DND-41 (cell line): ENCODE data around the gene RGS3.

Experiments used
- CTCF ChIP-seq: IDR thresholded peaks from 2 replicates; pipeline ENCODE4 v1.5.1; 2012; ENCODE audit warnings: borderline replicate concordance, low read length, moderate library complexity, mild to moderate bottlenecking; ENCODE audit not compliant: poor library complexity, severe bottlenecking; ENCODE audit errors: extremely low read depth
- EZH2 ChIP-seq: IDR thresholded peaks from 3 replicates; pipeline ENCODE4 v1.6.1; 2012; ENCODE audit warnings: borderline replicate concordance, low read depth, mild to moderate bottlenecking, moderate library complexity, low read length, inconsistent platforms; ENCODE audit not compliant: severe bottlenecking

GRCh38 chr9:113594484-113595299, 131.2 kb downstream of the RGS3 start:
- TF ChIP-seq CTCF, result no peak
- no peak for TF ChIP-seq EZH2
